Hematopoietic multipotent progenitor cell treated with erythropoietin and hydrocortisone succinate and interleukin-3 and kit ligand, for 6 days (in vitro differentiated cells): ENCODE measurements around the gene TSPY8.
"Not testable (repeated sequence)": the region's sequence is repeated elsewhere in the genome, so short reads cannot be mapped to it uniquely, and the experiment has no call there.

Source experiments
- DNase-seq: peaks from one replicate; pipeline ENCODE4 v3.0.0-alpha.2; 2015

Gene TSPY8, protein sequence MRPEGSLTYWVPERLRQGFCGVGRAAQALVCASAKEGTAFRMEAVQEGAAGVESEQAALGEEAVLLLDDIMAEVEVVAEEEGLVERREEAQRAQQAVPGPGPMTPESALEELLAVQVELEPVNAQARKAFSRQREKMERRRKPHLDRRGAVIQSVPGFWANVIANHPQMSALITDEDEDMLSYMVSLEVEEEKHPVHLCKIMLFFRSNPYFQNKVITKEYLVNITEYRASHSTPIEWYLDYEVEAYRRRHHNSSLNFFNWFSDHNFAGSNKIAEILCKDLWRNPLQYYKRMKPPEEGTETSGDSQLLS

DNA sequence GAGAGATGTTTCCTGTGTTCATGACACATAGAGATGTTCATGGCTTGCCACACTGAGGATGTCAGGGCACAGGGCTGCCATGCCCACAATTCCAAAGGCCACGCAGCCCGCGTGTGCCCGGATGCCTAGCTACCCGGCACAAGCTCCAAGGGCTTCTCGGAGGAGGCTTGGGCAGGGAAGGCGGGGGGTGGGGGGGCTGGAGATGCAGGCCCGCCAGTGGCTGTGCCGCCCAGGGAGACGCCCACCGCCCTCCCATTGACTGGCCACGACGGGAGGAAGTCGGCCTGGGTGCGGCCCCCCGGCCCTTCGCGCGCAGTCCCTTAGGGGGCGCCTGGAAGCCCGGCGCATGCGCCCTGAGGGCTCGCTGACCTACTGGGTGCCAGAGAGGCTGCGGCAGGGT, at the start of gene TSPY8:
Gene TSPY8 (plus strand): TSS at position 301 of the 400 bp plus-strand sequence. CDS start 46 bp downstream, at position 347.
- DNase-seq: not testable (repeated sequence)

DNA sequence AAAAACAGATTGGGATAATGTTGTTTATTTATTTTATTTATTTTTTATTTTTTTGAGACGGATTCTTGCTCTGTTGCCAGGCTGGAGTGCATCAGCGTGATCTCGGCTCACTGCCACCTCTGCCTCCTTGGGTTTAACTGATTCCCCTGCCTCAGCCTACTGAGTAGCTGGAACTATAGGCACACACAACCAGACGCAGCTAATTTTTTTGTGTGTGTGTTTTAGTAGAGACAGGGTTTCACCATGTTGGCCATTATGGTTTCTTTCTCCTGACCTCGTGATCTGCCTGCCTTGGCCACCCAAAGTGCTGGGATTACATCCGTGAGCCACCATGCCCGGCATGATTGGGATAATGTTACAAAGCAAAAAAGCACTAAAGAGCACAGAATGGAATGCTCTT, 36.6 kb upstream of the TSPY8 start:
- DNase-seq: no peak

DNA sequence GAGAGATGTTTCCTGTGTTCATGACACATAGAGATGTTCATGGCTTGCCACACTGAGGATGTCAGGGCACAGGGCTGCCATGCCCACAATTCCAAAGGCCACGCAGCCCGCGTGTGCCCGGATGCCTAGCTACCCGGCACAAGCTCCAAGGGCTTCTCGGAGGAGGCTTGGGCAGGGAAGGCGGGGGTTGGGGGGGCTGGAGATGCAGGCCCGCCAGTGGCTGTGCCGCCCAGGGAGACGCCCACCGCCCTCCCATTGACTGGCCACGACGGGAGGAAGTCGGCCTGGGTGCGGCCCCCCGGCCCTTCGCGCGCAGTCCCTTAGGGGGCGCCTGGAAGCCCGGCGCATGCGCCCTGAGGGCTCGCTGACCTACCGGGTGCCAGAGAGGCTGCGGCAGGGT, 20.4 kb upstream of the TSPY8 start, which contains the start of gene TSPY4:
Gene TSPY4 (plus strand): TSS at position 301 of the 400 bp plus-strand sequence. CDS start 46 bp downstream, at position 347.
- DNase-seq: not testable (repeated sequence)

DNA sequence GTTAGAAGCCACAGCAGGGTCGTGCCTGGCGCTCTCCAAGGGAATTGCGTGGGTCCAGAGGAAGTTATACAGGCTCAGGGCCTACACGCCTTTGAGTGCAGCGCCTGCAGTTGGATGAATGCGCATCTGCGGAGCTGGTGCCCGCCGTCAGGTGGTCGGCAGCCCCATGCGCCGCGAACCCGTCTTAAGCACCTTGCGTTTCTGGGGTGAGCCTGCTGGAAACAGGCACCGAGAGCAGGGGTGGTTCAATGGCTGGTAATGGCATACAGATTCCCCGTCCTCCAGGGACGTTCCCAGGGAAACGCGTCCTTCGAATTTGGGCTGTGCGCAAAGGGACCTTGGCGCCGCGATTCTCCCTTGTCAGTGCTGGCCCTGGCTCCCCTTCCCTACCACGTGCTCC, 38.9 kb downstream of the TSPY8 start:
- DNase-seq: not testable (repeated sequence)

DNA sequence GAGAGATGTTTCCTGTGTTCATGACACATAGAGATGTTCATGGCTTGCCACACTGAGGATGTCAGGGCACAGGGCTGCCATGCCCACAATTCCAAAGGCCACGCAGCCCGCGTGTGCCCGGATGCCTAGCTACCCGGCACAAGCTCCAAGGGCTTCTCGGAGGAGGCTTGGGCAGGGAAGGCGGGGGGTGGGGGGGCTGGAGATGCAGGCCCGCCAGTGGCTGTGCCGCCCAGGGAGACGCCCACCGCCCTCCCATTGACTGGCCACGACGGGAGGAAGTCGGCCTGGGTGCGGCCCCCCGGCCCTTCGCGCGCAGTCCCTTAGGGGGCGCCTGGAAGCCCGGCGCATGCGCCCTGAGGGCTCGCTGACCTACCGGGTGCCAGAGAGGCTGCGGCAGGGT, 40.5 kb downstream of the TSPY8 start, which contains the start of gene TSPY3:
Gene TSPY3 (plus strand): TSS at position 301 of the 400 bp plus-strand sequence. CDS start 46 bp downstream, at position 347.
- not testable (repeated sequence) for DNase-seq
